H9 (cell line): ENCODE data around the gene ADGRG2. TPM values are rescaled to one million over a fixed set of nuclear protein-coding genes. Genes with fewer than 3 reads are reported as not detected.
A peak's percentile ranks its signal among the peaks of the same experiment; 100 is the strongest.

Experiments used
- DNase-seq: peaks from one replicate; pipeline ENCODE4 v3.0.0-alpha.2; 2017
- H2AFZ ChIP-seq: one replicate; pipeline ENCODE4 v1.6.1; 2013; ENCODE audit warnings: mild to moderate bottlenecking, low read length, control low read depth, moderate library complexity
- H2AK5ac ChIP-seq: 2 replicates; pipeline ENCODE4 v1.6.1; 2013; ENCODE audit warnings: low read length, control low read depth, mixed read lengths; ENCODE audit not compliant: insufficient read length
- H2BK120ac ChIP-seq: one replicate; pipeline ENCODE4 v1.6.1; 2013; ENCODE audit warnings: low read depth, mild to moderate bottlenecking, low read length, control low read depth, inconsistent platforms; ENCODE audit not compliant: poor library complexity, severe bottlenecking
- H2BK12ac ChIP-seq: 2 replicates; pipeline ENCODE4 v1.6.1; 2013; ENCODE audit warnings: low read length, control low read depth, mixed read lengths, low read depth; ENCODE audit not compliant: insufficient read length
- H2BK15ac ChIP-seq: 2 replicates; pipeline ENCODE4 v1.6.1; 2013; ENCODE audit warnings: low read depth, low read length, control low read depth
- H2BK20ac ChIP-seq: one replicate; pipeline ENCODE4 v1.6.1; 2013; ENCODE audit warnings: low read depth, mild to moderate bottlenecking, low read length, control low read depth, inconsistent platforms; ENCODE audit not compliant: poor library complexity, severe bottlenecking
- H2BK5ac ChIP-seq: 2 replicates; pipeline ENCODE4 v1.6.1; 2013; ENCODE audit warnings: low read length, control low read depth, mixed read lengths; ENCODE audit not compliant: insufficient read length
- H3K14ac ChIP-seq: 2 replicates; pipeline ENCODE4 v1.6.1; 2013; ENCODE audit warnings: low read length, control low read depth; ENCODE audit not compliant: insufficient read depth
- H3K18ac ChIP-seq: 2 replicates; pipeline ENCODE4 v1.6.1; 2013; ENCODE audit warnings: low read depth, mild to moderate bottlenecking, mixed read lengths, low read length, control low read depth; ENCODE audit not compliant: insufficient read length
- H3K23ac ChIP-seq: 2 replicates; pipeline ENCODE4 v1.6.1; 2013; ENCODE audit warnings: low read length, control low read depth, mixed read lengths, low read depth; ENCODE audit not compliant: insufficient read length
- H3K23me2 ChIP-seq: 2 replicates; pipeline ENCODE4 v1.6.1; 2013; ENCODE audit warnings: low read depth, mild to moderate bottlenecking, mixed read lengths, low read length, control low read depth; ENCODE audit not compliant: insufficient read length, poor library complexity, severe bottlenecking
- H3K27ac ChIP-seq: 2 replicates; pipeline ENCODE4 v1.5.1; 2013; ENCODE audit warnings: low read length, control low read depth, mixed read lengths, low read depth; ENCODE audit not compliant: insufficient read length
- H3K27me3 ChIP-seq: 2 replicates; pipeline ENCODE4 v1.6.1; 2013; ENCODE audit warnings: low read length, control low read depth, inconsistent platforms; ENCODE audit not compliant: insufficient read depth
- H3K4ac ChIP-seq: 2 replicates; pipeline ENCODE4 v1.6.1; 2013; ENCODE audit warnings: low read depth, mild to moderate bottlenecking, control low read depth, inconsistent platforms, low read length, moderate library complexity
- H3K4me1 ChIP-seq: 2 replicates; pipeline ENCODE4 v1.6.1; 2013; ENCODE audit warnings: low read length, control low read depth, inconsistent platforms; ENCODE audit not compliant: insufficient read depth
- H3K4me2 ChIP-seq: 2 replicates; pipeline ENCODE4 v1.6.1; 2013; ENCODE audit warnings: low read length, control low read depth, mixed read lengths; ENCODE audit not compliant: insufficient read length, insufficient read depth
- H3K56ac ChIP-seq: 2 replicates; pipeline ENCODE4 v1.6.1; 2013; ENCODE audit warnings: low read depth, mild to moderate bottlenecking, mixed read lengths, low read length, control low read depth; ENCODE audit not compliant: insufficient read length
- H3K79me1 ChIP-seq: 2 replicates; pipeline ENCODE4 v1.6.1; 2013; ENCODE audit warnings: low read depth, mild to moderate bottlenecking, moderate library complexity, low read length, control low read depth, inconsistent platforms; ENCODE audit not compliant: insufficient read depth, poor library complexity, severe bottlenecking
- H3K79me2 ChIP-seq: 2 replicates; pipeline ENCODE4 v1.6.1; 2013; ENCODE audit warnings: low read length, control low read depth, inconsistent platforms; ENCODE audit not compliant: insufficient read depth
- H3K9ac ChIP-seq: 2 replicates; pipeline ENCODE4 v1.6.1; 2013; ENCODE audit warnings: low read length, control low read depth, mixed read lengths; ENCODE audit not compliant: insufficient read length; ENCODE audit errors: extremely low read depth
- H3K9me3 ChIP-seq: one replicate; pipeline ENCODE4 v1.6.1; 2013; ENCODE audit warnings: low read depth, low read length, inconsistent platforms; ENCODE audit not compliant: control insufficient read depth
- H3T11ph ChIP-seq: one replicate; pipeline ENCODE4 v1.6.1; 2013; ENCODE audit warnings: mild to moderate bottlenecking, low read length, control low read depth, inconsistent platforms
- H4K20me1 ChIP-seq: one replicate; pipeline ENCODE4 v1.6.1; 2013; ENCODE audit not compliant: control insufficient read depth, insufficient read length, insufficient read depth
- H4K5ac ChIP-seq: 2 replicates; pipeline ENCODE4 v1.6.1; 2013; ENCODE audit warnings: low read depth, mild to moderate bottlenecking, mixed read lengths, low read length, control low read depth; ENCODE audit not compliant: insufficient read length
- H4K8ac ChIP-seq: replicated peaks from 2 replicates; pipeline ENCODE4 v1.6.1; 2013; ENCODE audit warnings: low read length, control low read depth, mixed read lengths, low read depth; ENCODE audit not compliant: insufficient read length
- H4K91ac ChIP-seq: 2 replicates; pipeline ENCODE4 v1.6.1; 2013; ENCODE audit warnings: low read depth, mild to moderate bottlenecking, moderate library complexity, mixed read lengths, low read length, control low read depth; ENCODE audit not compliant: insufficient read length
- H3K27ac Mint-ChIP-seq, 3 experiments: 2 replicates in 2 of 3; 3 replicates in 1 of 3; pipeline ENCODE4 v1.8.0; 2020 to 2021; ENCODE audit warnings: mixed read lengths in 3 of 3, mild to moderate bottlenecking in 1 of 3, moderate library complexity in 1 of 3
- H3K27me3 Mint-ChIP-seq: 2 replicates; pipeline ENCODE4 v1.8.0; 2021; ENCODE audit warnings: low read depth, mild to moderate bottlenecking, moderate library complexity, mixed read lengths
- H3K36me3 Mint-ChIP-seq, 3 experiments: 2 replicates in 2 of 3; 3 replicates in 1 of 3; pipeline ENCODE4 v1.8.0; 2020 to 2021; ENCODE audit warnings: low read depth in 3 of 3, mixed read lengths in 3 of 3; ENCODE audit not compliant: insufficient read depth in 1 of 3
- H3K4me1 Mint-ChIP-seq, 2 experiments: 2 replicates each; pipeline ENCODE4 v1.8.0; 2020; ENCODE audit warnings: mixed read lengths in 2 of 2
- H3K4me3 Mint-ChIP-seq, 2 experiments: 2 replicates in 1 of 2; 3 replicates in 1 of 2; pipeline ENCODE4 v1.8.0; 2020 to 2021; ENCODE audit warnings: mild to moderate bottlenecking in 2 of 2, mixed read lengths in 2 of 2, moderate library complexity in 1 of 2
- H3K9me3 Mint-ChIP-seq, 2 experiments: 2 replicates in 1 of 2; 3 replicates in 1 of 2; pipeline ENCODE4 v1.8.0; 2020; ENCODE audit warnings: mild to moderate bottlenecking in 2 of 2, mixed read lengths in 2 of 2, moderate library complexity in 1 of 2
- CTCF ChIP-seq: fragments of 200-600 bp; sonication (generic); conservative IDR thresholded peaks from 3 replicates; pipeline ENCODE4 v1.8.0; 2021; ENCODE audit warnings: antibody characterized with exemption, mild to moderate bottlenecking
- WGBS: extraction: QIAGEN DNeasy Blood & Tissue Kit; methylation state at CpG from one replicate; pipeline ENCODE4 v1.1.7; 2013; ENCODE audit warnings: missing lambda C conversion rate, low lambda C conversion rate, mixed read lengths; ENCODE audit not compliant: insufficient read length; ENCODE audit errors: extremely low coverage; 5-methylcytosine and 5-hydroxymethylcytosine counted together
- total RNA-seq: library from RNA; stranded (reverse); gene quantifications from 2 replicates; pipeline ENCODE4 v1.2.1, GENCODE V29; 2021

Gene ADGRG2
- total RNA-seq, 1 experiment from 2014 or later, result 6.8 TPM

- Histone ChIP-seq H2AK5ac (no peak overlapping the region), H3K14ac (no peak overlapping the region), H3K9me3 (no peaks in the 10 kb centered on the region), H3K23ac (no peak overlapping the region), H4K91ac (no peak overlapping the region), H2BK12ac (no peak overlapping the region), H3T11ph (no peak overlapping the region), H3K4ac (no peak overlapping the region), H2AFZ (no peak overlapping the region), H4K5ac (no peak overlapping the region), H3K18ac (no peak overlapping the region), H2BK120ac (no peak overlapping the region), H3K79me2 (no peaks in the 10 kb centered on the region), H4K8ac (no peak overlapping the region), H2BK5ac (no peak overlapping the region), H3K4me2 (peak overlapping the region; percentile 2), H2BK20ac (no peak overlapping the region), H3K23me2 (peaks cover 9% of the 10 kb centered on the region), H4K20me1 (no peaks in the 10 kb centered on the region), H3K27me3 (no peaks in the 10 kb centered on the region; the same call in 1 of the 2 replicates), H3K27ac (no peak overlapping the region), H2BK15ac (no peak overlapping the region), H3K79me1 (no peaks in the 10 kb centered on the region), H3K4me1 (peaks cover 4% of the 10 kb centered on the region; the same call in 1 of the 2 replicates), H3K56ac (no peak overlapping the region), H3K9ac (no peak overlapping the region)
- no peak for DNase-seq
- Mint-ChIP-seq H3K4me3 (peak overlapping the region; percentile 66 to 82), H3K36me3 (no peaks in the 10 kb centered on the region; a peak in 1 of 7 replicates), H3K4me1 (peaks cover 20 to 27% of the 10 kb centered on the region in 2 experiments), H3K9me3 (peaks cover 58 to 69% of the 10 kb centered on the region in 2 experiments), H3K27me3 (peaks cover 39% of the 10 kb centered on the region), H3K27ac (no peak overlapping the region)
- no CpG with 5 or more reads among the region's 35 CpGs for WGBS
- no peak for TF ChIP-seq CTCF
Measured at GRCh38 chrX:19122641-19123009, 357 bp upstream of the ADGRG2 start.
